ENCODE results near the gene CCDC88C. TPM values are rescaled to one million over a fixed set of nuclear protein-coding genes. Genes with fewer than 3 reads are reported as not detected.
"Not testable (repeated sequence)": the region's sequence is repeated elsewhere in the genome, so short reads cannot be mapped to it uniquely, and the experiment has no call there.

CCDC88C gene
- total RNA-seq, 1 donor = 174 TPM

- no peak overlapping the region for H3K4me3 ChIP-seq (ENCODE audit: low read length)
- no peaks in the 10 kb centered on the region for H3K4me1 ChIP-seq (ENCODE audit: insufficient read depth, low read length)
- no peaks in the 10 kb centered on the region for H3K9me3 ChIP-seq (ENCODE audit: low read depth, low read length)
- H3K27me3 ChIP-seq (ENCODE audit: insufficient read depth, low read length) = no peaks in the 10 kb centered on the region
Measured at GRCh38 chr14:91274796-91275195, 142.8 kb downstream of the CCDC88C start.

GRCh38 chr14:91273885-91274273 is 143.7 kb downstream of the CCDC88C start:
- no peaks in the 10 kb centered on the region for H3K9me3 ChIP-seq (ENCODE audit: low read depth, low read length)
- no peaks in the 10 kb centered on the region for H3K27me3 ChIP-seq (ENCODE audit: insufficient read depth, low read length)
- no peaks in the 10 kb centered on the region for H3K4me1 ChIP-seq (ENCODE audit: insufficient read depth, low read length)
- no peak overlapping the region for H3K4me3 ChIP-seq (ENCODE audit: low read length)

- Histone ChIP-seq H3K9me3 (ENCODE audit: low read depth, low read length) (no peaks in the 10 kb centered on the region), H3K4me3 (ENCODE audit: low read length) (no peak overlapping the region), H3K4me1 (ENCODE audit: insufficient read depth, low read length) (no peaks in the 10 kb centered on the region), H3K27me3 (ENCODE audit: insufficient read depth, low read length) (no peaks in the 10 kb centered on the region)
Measured at GRCh38 chr14:91273273-91273884, 144.2 kb downstream of the CCDC88C start.

- no peaks in the 10 kb centered on the region for H3K4me1 ChIP-seq (ENCODE audit: insufficient read depth, low read length)
- H3K4me3 ChIP-seq (ENCODE audit: low read length) = no peak overlapping the region
- H3K9me3 ChIP-seq (ENCODE audit: low read depth, low read length) = no peaks in the 10 kb centered on the region
Measured at GRCh38 chr14:91272341-91273272, 145.0 kb downstream of the CCDC88C start.

GRCh38 chr14:91271639-91272038 is 146.0 kb downstream of the CCDC88C start:
- H3K4me1 ChIP-seq (ENCODE audit: insufficient read depth, low read length) = no peaks in the 10 kb centered on the region
- H3K27me3 ChIP-seq (ENCODE audit: insufficient read depth, low read length) = no peaks in the 10 kb centered on the region
- no peak overlapping the region for H3K4me3 ChIP-seq (ENCODE audit: low read length)
- no peaks in the 10 kb centered on the region for H3K9me3 ChIP-seq (ENCODE audit: low read depth, low read length)

More at GRCh38 chr14:91272341-91273272, 145.0 kb downstream of the CCDC88C start:
- H3K27me3 ChIP-seq (ENCODE audit: insufficient read depth, low read length) = no peaks in the 10 kb centered on the region

- H3K4me1 ChIP-seq (ENCODE audit: insufficient read depth, low read length) = no peaks in the 10 kb centered on the region
- H3K27me3 ChIP-seq (ENCODE audit: insufficient read depth, low read length) = no peaks in the 10 kb centered on the region
- H3K9me3 ChIP-seq (ENCODE audit: low read depth, low read length) = no peaks in the 10 kb centered on the region
- no peak overlapping the region for H3K4me3 ChIP-seq (ENCODE audit: low read length)
Measured at GRCh38 chr14:91270619-91271018, 147.0 kb downstream of the CCDC88C start.

GRCh38 chr14:91270188-91270587 is 147.4 kb downstream of the CCDC88C start:
- Histone ChIP-seq H3K27me3 (ENCODE audit: insufficient read depth, low read length) (peaks cover 4% of the 10 kb centered on the region), H3K4me1 (ENCODE audit: insufficient read depth, low read length) (peaks cover under 1% of the 10 kb centered on the region), H3K4me3 (ENCODE audit: low read length) (no peak overlapping the region), H3K9me3 (ENCODE audit: low read depth, low read length) (no peaks in the 10 kb centered on the region)

- H3K27me3 ChIP-seq (ENCODE audit: insufficient read depth, low read length) = peaks cover 10% of the 10 kb centered on the region
Measured at GRCh38 chr14:91269076-91269991, 148.3 kb downstream of the CCDC88C start.

GRCh38 chr14:91267965-91268437 is 149.6 kb downstream of the CCDC88C start:
- H3K27me3 ChIP-seq (ENCODE audit: insufficient read depth, low read length) = peaks cover 19% of the 10 kb centered on the region

More at GRCh38 chr14:91269076-91269991, 148.3 kb downstream of the CCDC88C start:
- Histone ChIP-seq H3K9me3 (ENCODE audit: low read depth, low read length) (no peaks in the 10 kb centered on the region), H3K4me1 (ENCODE audit: insufficient read depth, low read length) (peaks cover 9% of the 10 kb centered on the region), H3K4me3 (ENCODE audit: low read length) (no peak overlapping the region)

GRCh38 chr14:91266276-91266675 is 151.3 kb downstream of the CCDC88C start:
- Histone ChIP-seq H3K4me1 (ENCODE audit: insufficient read depth, low read length) (peaks cover 18% of the 10 kb centered on the region), H3K27me3 (ENCODE audit: insufficient read depth, low read length) (peaks cover 19% of the 10 kb centered on the region)
- not testable (repeated sequence) for H3K4me3 ChIP-seq (ENCODE audit: low read length); H3K9me3 ChIP-seq (ENCODE audit: low read depth, low read length)

More at GRCh38 chr14:91267965-91268437, 149.6 kb downstream of the CCDC88C start:
- H3K4me3 ChIP-seq (ENCODE audit: low read length) = no peak overlapping the region
- H3K4me1 ChIP-seq (ENCODE audit: insufficient read depth, low read length) = peaks cover 16% of the 10 kb centered on the region
- H3K9me3 ChIP-seq (ENCODE audit: low read depth, low read length) = no peaks in the 10 kb centered on the region

- H3K27me3 ChIP-seq (ENCODE audit: insufficient read depth, low read length) = peaks cover 19% of the 10 kb centered on the region
- no peak overlapping the region for H3K4me3 ChIP-seq (ENCODE audit: low read length)
- H3K9me3 ChIP-seq (ENCODE audit: low read depth, low read length) = no peaks in the 10 kb centered on the region
- H3K4me1 ChIP-seq (ENCODE audit: insufficient read depth, low read length) = peaks cover 21% of the 10 kb centered on the region
Measured at GRCh38 chr14:91265404-91265803, 152.2 kb downstream of the CCDC88C start.

GRCh38 chr14:91264151-91265150 is 153.2 kb downstream of the CCDC88C start:
- Histone ChIP-seq H3K27me3 (ENCODE audit: insufficient read depth, low read length) (peaks cover 19% of the 10 kb centered on the region), H3K4me3 (ENCODE audit: low read length) (no peak overlapping the region), H3K4me1 (ENCODE audit: insufficient read depth, low read length) (peaks cover 21% of the 10 kb centered on the region), H3K9me3 (ENCODE audit: low read depth, low read length) (no peaks in the 10 kb centered on the region)

GRCh38 chr14:91263329-91263728 is 154.3 kb downstream of the CCDC88C start:
- Histone ChIP-seq H3K4me1 (ENCODE audit: insufficient read depth, low read length) (peaks cover 21% of the 10 kb centered on the region), H3K9me3 (ENCODE audit: low read depth, low read length) (no peaks in the 10 kb centered on the region), H3K27me3 (ENCODE audit: insufficient read depth, low read length) (peaks cover 19% of the 10 kb centered on the region), H3K4me3 (ENCODE audit: low read length) (no peak overlapping the region)
